ENCODE results near the gene USH1G. TPM values are rescaled to one million over a fixed set of nuclear protein-coding genes. Genes with fewer than 3 reads are reported as not detected.
A peak's percentile ranks its signal among the peaks of the same experiment; 100 is the strongest.

USH1G gene
- total RNA-seq, 1 donor = not detected

DNA sequence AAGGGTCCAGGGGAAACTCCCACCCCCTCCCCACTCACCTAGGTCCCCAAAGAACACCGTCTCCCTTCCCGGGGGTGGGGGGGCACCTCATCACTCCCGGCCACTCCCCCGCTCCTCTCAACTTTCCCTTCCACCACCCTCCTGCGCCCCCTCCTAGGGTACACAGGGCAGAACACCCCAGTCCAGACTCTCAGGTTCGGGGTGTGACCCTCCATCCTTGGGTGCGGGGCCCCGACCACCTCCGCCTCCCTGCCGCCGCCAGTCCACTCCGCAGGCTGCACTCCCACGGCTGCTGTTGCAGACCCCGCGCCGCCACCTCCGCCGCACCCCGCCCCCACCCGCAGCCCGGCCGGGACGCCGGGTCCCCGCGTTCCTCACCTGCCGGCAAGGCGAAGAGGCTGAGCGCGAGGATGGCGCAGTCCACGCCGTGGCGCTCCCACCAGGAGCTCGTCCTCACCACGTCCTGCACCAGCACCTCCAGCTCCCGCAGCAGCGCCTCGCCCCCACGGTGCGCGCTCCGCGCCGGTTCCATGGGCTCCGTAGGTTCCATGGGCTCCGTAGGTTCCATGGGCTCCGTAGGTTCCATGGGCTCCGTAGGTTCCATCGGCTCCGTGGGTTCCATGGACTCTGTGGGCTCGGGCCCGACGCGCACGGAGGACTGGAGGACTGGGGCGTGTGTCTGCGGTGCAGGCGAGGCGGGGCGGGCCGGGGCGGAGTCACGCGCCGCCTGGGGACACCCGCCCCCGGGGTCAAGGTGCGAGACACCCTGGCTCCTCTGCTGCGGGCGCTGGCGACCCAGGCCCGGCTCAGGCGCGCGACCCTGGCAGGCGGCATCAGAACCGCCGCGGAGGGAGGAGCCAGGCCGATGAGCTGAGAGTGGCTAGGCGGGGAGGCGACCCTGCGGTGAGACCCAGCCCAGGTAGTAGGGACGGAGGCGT is 29.8 kb downstream of the USH1G start, which contains the start of gene FADS6:
FADS6 (minus strand) TSS at position 660 of the 938 bp plus-strand sequence; CDS start at position 622, 38 bp downstream.
- no peaks in the 10 kb centered on the region for H3K79me2 ChIP-seq (ENCODE audit: insufficient read depth, low read length)
- no peaks in the 10 kb centered on the region for H4K20me1 ChIP-seq (ENCODE audit: insufficient read depth, low read length)
- no peak for TF ChIP-seq CTCF (IDR thresholded peaks at IDR 0.05; ENCODE audit: extremely low read depth, low read depth, low read length)
- no peak within 1 kb of the TSS for H3K4me3 ChIP-seq (ENCODE audit: insufficient read depth, low read length)
- peaks cover 77% of the 10 kb centered on the region for H3K27me3 ChIP-seq (ENCODE audit: insufficient read depth, low read length)
- no peaks in the 10 kb centered on the region for H3K4me1 ChIP-seq (ENCODE audit: insufficient read depth, low read length)
- H3K9me3 ChIP-seq (ENCODE audit: low read depth, low read length) = no peaks in the 10 kb centered on the region
- H3K4me2 ChIP-seq (ENCODE audit: insufficient read depth, low read length) = no peak within 1 kb of the TSS
- H2AFZ ChIP-seq (ENCODE audit: low read length) = no peak within 1 kb of the TSS
- peak; percentile 72 for DNase-seq (ENCODE audit: insufficient read length, low spot score, missing footprints)
- no peaks in the 10 kb centered on the region for H3K36me3 ChIP-seq (ENCODE audit: insufficient read depth, low read length)
- H3K27ac ChIP-seq (ENCODE audit: low read depth, low read length) = no peak within 1 kb of the TSS

DNA sequence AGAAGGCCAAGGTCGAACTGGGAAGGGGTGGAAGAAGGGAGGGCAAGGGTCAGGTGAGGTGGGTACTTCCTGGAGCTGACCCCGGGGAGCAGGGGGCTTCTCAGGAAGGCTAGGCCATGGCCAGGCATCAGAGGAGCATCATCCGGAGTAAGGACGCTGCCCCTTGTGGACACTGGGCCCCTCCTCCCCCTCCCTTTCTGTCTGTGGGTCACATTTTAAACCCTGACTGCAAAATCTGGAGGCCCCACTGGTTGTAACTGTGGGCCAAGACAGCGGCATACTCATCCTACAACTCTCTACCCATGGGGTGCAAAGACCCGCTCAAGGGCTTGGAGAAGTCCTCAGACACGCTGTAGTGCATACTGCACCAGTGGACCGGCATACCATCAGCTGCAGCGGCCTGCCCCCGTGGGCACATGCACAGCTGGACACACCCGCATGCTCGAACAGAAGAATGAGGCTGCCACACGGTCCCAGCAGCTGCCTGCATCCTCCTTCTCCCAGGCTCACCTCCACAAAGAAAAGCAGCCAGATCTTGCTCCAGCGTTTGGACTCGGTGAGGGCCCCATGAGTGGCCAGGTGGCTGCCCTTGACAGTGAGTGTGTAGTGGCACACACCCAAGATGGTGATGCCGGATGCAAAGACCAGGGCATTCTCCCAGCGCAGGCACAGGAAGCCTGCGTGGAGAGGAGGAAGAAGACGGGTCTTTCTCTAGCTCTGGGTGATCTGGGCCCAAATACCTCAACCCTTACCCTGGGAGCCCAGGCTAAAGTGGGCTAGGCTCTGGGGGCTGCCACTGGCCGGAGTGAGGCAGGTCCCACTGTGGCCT is 30.8 kb downstream of the USH1G start:
- no peaks in the 10 kb centered on the region for H3K4me1 ChIP-seq (ENCODE audit: insufficient read depth, low read length)
- no peak overlapping the region for H3K27ac ChIP-seq (ENCODE audit: low read depth, low read length)
- no peaks in the 10 kb centered on the region for H3K79me2 ChIP-seq (ENCODE audit: insufficient read depth, low read length)
- H3K4me3 ChIP-seq (ENCODE audit: insufficient read depth, low read length) = no peak overlapping the region
- no peaks in the 10 kb centered on the region for H3K36me3 ChIP-seq (ENCODE audit: insufficient read depth, low read length)
- H3K4me2 ChIP-seq (ENCODE audit: insufficient read depth, low read length) = no peak overlapping the region
- H2AFZ ChIP-seq (ENCODE audit: low read length) = no peak overlapping the region
- H4K20me1 ChIP-seq (ENCODE audit: insufficient read depth, low read length) = no peaks in the 10 kb centered on the region
- DNase-seq (ENCODE audit: insufficient read length, low spot score, missing footprints) = peak; percentile 86
- peaks cover 69% of the 10 kb centered on the region for H3K27me3 ChIP-seq (ENCODE audit: insufficient read depth, low read length)
- no peak for TF ChIP-seq CTCF (IDR thresholded peaks at IDR 0.05; ENCODE audit: extremely low read depth, low read depth, low read length)
- no peaks in the 10 kb centered on the region for H3K9me3 ChIP-seq (ENCODE audit: low read depth, low read length)

- H3K4me2 ChIP-seq (ENCODE audit: insufficient read depth, low read length) = no peak overlapping the region
- no peaks in the 10 kb centered on the region for H3K9me3 ChIP-seq (ENCODE audit: low read depth, low read length)
- H3K27me3 ChIP-seq (ENCODE audit: insufficient read depth, low read length) = peaks cover 58% of the 10 kb centered on the region
- no peaks in the 10 kb centered on the region for H4K20me1 ChIP-seq (ENCODE audit: insufficient read depth, low read length)
- no peak overlapping the region for H3K4me3 ChIP-seq (ENCODE audit: insufficient read depth, low read length)
- no peak overlapping the region for H2AFZ ChIP-seq (ENCODE audit: low read length)
- no peak overlapping the region for H3K27ac ChIP-seq (ENCODE audit: low read depth, low read length)
- H3K79me2 ChIP-seq (ENCODE audit: insufficient read depth, low read length) = no peaks in the 10 kb centered on the region
- no peak for TF ChIP-seq CTCF (IDR thresholded peaks at IDR 0.05; ENCODE audit: extremely low read depth, low read depth, low read length)
- no peaks in the 10 kb centered on the region for H3K4me1 ChIP-seq (ENCODE audit: insufficient read depth, low read length)
- H3K36me3 ChIP-seq (ENCODE audit: insufficient read depth, low read length) = no peaks in the 10 kb centered on the region
- DNase-seq (ENCODE audit: insufficient read length, low spot score, missing footprints) = peak; percentile 48
Observed at GRCh38 chr17:74890554-74890953, 32.5 kb downstream of the USH1G start.
